Stimulated activated CD8-positive, alpha-beta memory T cell treated with anti-CD3 and anti-CD28 coated beads, Interleukin-4, amount 100 ng/mL, for 48 hours (primary cell): ENCODE measurements around the gene C5AR2.

ENCODE experiments used
- DNase-seq: peaks from one replicate; pipeline ENCODE4 v3.0.0-alpha.2; 2020

The C5AR2 gene

GRCh38 chr19:47390533-47391488 is 58.8 kb downstream of the C5AR2 start:
- no peak for DNase-seq

- DNase-seq: peak; percentile 95
These were observed 59.7 kb downstream of the C5AR2 start for GRCh38 chr19:47391510-47392223.
